ENCODE data around the gene CPEB4. TPM values are rescaled to one million over a fixed set of nuclear protein-coding genes. Genes with fewer than 3 reads are reported as not detected.

CPEB4 gene
- total and polyA plus RNA-seq, 9 of the 15 experiments (the other 6 are each of a cell fraction or from before 2014, with no cell fraction given): 7.4 to 21.3 (median 12.4) TPM

- TF ChIP-seq TCF3 (CRISPR knock-in tag; IDR thresholded peaks at IDR 0.05): 0 out of 2 replicates have a peak, but pooled peaks have one; percentile 31
- TF ChIP-seq DPF2 (IDR thresholded peaks at IDR 0.05): no peak
- TF ChIP-seq POU5F1 (IDR thresholded peaks at IDR 0.05; ENCODE audit: borderline replicate concordance, low read depth, low read length, partially characterized antibody): no peak
- 0 out of 2 replicates have a peak, but pooled peaks have one; percentile 9 for TF ChIP-seq C11orf30 (IDR thresholded peaks at IDR 0.05; ENCODE audit: low read depth)
- no peak for TF ChIP-seq ZNF77 (CRISPR knock-in tag; IDR thresholded peaks at IDR 0.05)
- TF ChIP-seq HSF4 (CRISPR knock-in tag; IDR thresholded peaks at IDR 0.05; ENCODE audit: borderline replicate concordance): no peak
- peak; percentile 53 for TF ChIP-seq CBFA2T3 (IDR thresholded peaks at IDR 0.05)
- no peak for TF ChIP-seq SIN3A (IDR thresholded peaks at IDR 0.05; ENCODE audit: borderline replicate concordance in 2 of 2, control insufficient read depth in 1 of 2, low read depth in 2 of 2, low read length in 2 of 2)
- no peak for TF ChIP-seq ZNF280B (CRISPR knock-in tag; IDR thresholded peaks at IDR 0.05)
- TF ChIP-seq RFX5 (IDR thresholded peaks at IDR 0.05; ENCODE audit: low read depth, low read length): no peak
- no peak for TF ChIP-seq KLF6 (CRISPR knock-in tag; IDR thresholded peaks at IDR 0.05; ENCODE audit: borderline replicate concordance)
- TF ChIP-seq HNRNPL (IDR thresholded peaks at IDR 0.05; ENCODE audit: low read depth, low read length): no peak
- no peak for TF ChIP-seq MTA3 (IDR thresholded peaks at IDR 0.05; ENCODE audit: borderline replicate concordance)
- TF ChIP-seq NELFE (IDR thresholded peaks at IDR 0.05; ENCODE audit: insufficient read depth, insufficient read length): no peak
- TF ChIP-seq SPI1 (IDR thresholded peaks at IDR 0.05; ENCODE audit: borderline replicate concordance, low read depth, low read length): no peak
- TF ChIP-seq PPARD (CRISPR knock-in tag; IDR thresholded peaks at IDR 0.05): no peak
- no peak for TF ChIP-seq THRA (IDR thresholded peaks at IDR 0.05)
- TF ChIP-seq ZC3H8 (IDR thresholded peaks at IDR 0.05): no peak
- no peak for TF ChIP-seq ILF3 (IDR thresholded peaks at IDR 0.05; ENCODE audit: borderline replicate concordance)
- TF ChIP-seq KLF10 (CRISPR knock-in tag; IDR thresholded peaks at IDR 0.05): no peak
- TF ChIP-seq MEIS2 (IDR thresholded peaks at IDR 0.05; ENCODE audit: partially characterized antibody): peak; percentile 13
- no peak for TF ChIP-seq ASH1L (IDR thresholded peaks at IDR 0.05; ENCODE audit: borderline replicate concordance, low read depth, partially characterized antibody)
- peak; percentile 48 for TF ChIP-seq CBFA2T2 (conservative IDR thresholded peaks at IDR 0.05)
- no peak for TF ChIP-seq XRCC3 (IDR thresholded peaks at IDR 0.05)
- no peak for TF ChIP-seq RNF219 (CRISPR knock-in tag; IDR thresholded peaks at IDR 0.05)
Observed at GRCh38 chr5:173950829-173951228, 62.7 kb downstream of the CPEB4 start (continued).
